GM12872 (cell line): ENCODE results near the gene RAB3IL1.

Experiments
- TF ChIP-seq, protein P1 (sequence below): IDR thresholded peaks from 3 replicates; pipeline ENCODE4 v1.5.1; 2011; ENCODE audit warnings: low read depth, mild to moderate bottlenecking, low read length, moderate library complexity; ENCODE audit not compliant: insufficient read depth

Gene RAB3IL1

DNA sequence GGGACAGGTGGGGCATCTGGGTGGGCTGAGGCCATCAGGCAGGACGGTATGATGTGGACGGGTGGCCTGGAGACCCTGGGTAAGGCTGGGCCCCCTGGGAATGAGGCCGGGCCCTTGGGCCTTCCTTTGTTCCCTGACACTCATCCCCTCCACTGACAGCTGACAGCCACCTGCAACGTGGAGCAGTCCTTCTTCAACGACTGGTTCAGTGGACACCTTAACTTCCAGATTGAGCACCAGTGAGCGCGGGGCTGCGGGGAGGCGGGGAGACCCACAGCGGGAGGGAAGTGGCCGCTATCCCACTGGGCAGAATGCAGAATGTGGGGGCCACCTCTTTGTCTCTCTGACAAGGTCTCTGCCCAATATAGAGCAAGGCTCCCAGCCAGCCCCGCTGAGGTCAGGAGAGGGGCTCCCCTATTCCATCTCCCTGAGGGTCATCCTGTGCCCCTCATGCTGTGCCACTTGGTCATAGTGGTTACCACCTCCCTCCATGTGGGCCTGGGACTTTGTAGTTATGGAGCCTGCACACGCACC, 53.8 kb downstream of the RAB3IL1 start:
- TF ChIP-seq, protein P1, sequence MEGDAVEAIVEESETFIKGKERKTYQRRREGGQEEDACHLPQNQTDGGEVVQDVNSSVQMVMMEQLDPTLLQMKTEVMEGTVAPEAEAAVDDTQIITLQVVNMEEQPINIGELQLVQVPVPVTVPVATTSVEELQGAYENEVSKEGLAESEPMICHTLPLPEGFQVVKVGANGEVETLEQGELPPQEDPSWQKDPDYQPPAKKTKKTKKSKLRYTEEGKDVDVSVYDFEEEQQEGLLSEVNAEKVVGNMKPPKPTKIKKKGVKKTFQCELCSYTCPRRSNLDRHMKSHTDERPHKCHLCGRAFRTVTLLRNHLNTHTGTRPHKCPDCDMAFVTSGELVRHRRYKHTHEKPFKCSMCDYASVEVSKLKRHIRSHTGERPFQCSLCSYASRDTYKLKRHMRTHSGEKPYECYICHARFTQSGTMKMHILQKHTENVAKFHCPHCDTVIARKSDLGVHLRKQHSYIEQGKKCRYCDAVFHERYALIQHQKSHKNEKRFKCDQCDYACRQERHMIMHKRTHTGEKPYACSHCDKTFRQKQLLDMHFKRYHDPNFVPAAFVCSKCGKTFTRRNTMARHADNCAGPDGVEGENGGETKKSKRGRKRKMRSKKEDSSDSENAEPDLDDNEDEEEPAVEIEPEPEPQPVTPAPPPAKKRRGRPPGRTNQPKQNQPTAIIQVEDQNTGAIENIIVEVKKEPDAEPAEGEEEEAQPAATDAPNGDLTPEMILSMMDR: no peak

DNA sequence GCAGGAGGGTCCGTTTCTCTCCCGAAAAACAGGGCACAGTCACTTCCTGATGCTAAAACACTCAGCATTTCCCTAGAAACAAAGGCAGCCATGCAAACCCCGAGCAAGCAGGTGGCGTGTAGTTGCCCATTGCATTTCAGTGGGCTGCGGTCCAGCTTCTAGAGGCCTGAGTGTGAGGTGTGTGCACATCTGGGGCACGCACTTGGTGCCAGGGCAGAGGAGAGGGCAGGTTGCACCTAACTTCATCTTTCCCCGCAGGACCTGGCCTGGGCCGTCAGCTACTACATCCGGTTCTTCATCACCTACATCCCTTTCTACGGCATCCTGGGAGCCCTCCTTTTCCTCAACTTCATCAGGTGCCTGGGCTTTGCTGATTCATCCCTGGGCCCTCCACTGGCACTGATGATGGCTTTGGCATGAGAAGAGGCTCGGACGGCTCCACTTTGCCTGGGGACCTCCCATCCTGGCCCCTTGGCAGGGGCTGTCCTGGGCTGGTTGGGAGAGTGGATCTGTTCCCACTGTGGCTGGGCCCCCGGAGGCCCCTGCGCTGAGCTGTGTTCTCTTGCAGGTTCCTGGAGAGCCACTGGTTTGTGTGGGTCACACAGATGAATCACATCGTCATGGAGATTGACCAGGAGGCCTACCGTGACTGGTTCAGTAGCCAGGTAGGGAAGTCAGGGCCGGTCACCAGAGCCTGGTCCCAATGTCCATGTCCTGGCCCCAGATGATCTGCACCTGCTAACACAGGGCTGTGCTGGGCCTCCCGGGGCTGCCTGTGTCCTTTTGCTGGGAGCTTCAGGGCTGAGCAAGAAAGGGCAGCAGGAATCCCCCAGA, 54.4 kb downstream of the RAB3IL1 start:
- TF ChIP-seq, protein P1: no peak

DNA sequence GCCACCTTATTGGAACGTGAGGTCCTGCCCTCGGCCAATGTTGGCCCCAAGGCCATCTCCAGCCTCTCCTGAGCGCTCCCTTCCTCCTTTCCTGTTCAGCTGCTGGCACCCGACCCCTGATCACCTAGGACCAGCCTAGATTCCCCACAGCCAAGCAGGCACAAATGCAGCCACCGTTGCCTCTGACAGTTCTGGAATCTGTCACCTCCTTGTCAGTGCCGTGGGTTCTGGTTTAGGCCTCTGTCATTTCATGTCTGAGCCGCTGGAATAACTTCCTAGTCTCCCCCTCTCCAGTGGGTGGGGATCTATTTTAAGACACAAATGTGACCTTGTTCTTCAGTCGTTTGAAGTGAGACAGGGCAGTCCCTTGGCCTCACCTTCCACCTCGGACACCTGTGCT, 55.7 kb downstream of the RAB3IL1 start:
- TF ChIP-seq, protein P1: no peak

DNA sequence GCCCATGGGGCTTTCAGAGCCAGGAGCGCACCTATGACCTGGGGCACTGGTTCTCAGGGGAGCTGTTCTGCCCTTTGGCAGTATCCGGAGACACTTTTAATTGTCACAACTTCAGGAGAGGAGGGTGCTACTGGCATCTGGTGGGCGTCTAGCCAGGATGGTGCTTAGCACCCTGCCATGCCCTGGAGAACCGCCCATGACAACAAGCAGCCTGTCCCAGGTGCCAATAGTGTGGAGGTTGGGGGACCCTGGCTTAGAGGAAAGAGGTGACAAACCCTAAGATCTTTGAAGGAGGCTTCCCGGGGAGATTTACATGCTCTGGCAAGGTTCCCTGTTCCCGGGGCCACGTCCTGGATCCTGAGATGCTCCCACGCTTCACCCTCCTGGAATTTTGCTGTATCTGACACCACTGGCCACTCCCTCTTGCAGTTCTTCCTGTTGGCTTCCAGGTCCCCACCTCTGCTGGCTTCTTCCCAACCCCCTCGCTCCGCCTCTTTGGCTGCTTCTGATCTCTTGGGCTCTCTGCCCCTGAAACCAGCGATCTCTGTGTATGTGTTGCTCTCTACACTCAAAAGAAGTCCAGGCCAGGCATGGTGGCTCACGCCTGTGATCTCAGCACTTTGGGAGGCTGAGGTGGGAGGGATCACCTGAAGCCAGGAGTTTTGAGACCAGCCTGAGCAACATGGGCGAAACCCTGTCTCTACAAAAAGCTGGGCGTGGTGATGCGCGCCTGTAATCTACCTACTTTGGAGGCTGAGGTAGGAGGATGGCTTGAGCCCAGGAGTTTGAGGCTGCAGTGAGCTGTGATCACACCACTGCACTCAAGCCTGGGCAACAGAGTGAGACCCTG, 57.1 kb downstream of the RAB3IL1 start:
- TF ChIP-seq, protein P1: no peak

DNA sequence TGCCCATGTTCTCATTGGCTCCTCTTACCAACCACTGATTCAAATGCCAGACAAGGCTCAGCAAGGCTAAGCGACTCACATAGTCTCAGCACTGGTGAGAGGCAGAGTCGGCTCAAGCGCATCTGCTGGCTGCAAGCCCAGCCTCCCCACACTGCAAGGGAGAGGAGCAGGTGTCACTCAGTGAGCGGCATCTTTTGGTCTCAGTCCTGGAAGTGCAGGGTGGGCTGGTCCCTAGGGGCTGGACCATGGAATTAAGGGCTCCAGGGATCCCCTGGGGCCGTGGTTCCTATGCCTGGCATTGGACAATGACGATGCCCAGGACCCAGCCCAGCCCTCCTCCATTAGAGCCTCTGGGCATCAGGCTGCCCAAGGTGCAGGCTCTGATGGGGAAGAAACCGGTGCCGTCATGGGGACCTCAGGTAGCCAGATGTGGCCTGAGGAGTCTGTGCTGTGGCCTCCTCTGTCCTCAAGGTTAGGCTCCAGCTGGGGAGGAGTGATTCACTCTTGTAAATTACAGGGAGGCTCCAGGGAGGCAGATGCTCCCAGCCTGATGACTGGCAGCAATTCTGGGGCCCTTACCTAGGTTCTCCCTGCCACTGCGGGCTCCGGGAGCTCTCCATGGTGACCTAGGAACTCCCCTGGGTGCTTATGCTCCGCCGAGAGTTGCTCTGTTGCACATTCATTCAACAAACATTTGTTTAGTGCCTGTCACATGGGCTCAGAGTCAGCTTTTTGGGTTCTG, 61.3 kb downstream of the RAB3IL1 start:
- TF ChIP-seq, protein P1: no peak

DNA sequence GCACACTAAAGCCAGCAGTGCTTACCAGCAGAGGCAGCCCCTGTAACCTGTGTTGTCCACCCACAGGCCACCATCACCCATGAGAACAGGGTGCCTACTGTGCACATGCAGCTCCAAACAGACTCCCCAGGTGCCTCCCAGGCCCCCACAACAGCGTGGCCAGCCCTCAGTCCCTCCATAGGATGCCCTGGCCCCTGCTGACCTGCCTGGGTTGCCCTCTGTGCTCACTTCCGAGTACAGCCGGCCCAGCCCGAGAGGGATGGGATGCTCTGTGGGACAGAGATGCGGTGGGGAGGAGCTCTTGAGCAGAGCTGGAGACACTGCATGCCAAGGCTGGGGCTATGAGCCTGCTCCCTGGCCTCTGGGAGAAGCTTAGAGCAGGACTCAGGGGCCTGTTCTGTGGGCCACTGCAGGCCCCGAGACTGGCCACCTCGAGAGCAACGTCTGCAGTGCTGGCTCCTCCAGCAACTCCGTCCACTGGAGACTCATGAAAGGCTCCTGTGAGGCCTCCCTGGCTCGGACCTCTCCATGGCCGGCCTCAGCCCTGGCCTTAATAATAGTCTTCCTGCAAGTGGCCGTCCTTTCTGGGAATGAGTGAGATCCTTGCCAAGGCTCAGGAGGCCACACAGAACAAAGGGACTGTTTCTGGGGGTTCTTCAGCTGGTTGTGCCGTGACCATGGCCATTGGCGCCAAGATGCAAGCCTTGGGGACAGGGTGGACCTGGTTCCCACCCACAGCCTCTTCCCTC, 62.2 kb downstream of the RAB3IL1 start:
- TF ChIP-seq, protein P1: no peak
